A375 (cell line): Measurements from ENCODE around the gene ZNF212. TPM values are rescaled to one million over a fixed set of nuclear protein-coding genes. Genes with fewer than 3 reads are reported as not detected.

Source experiments
- small RNA-seq: library from RNA; depleted of rRNA; stranded (forward); fragments of <200 nt; gene quantifications from one replicate; pipeline ENCODE3, GENCODE V24; 2014
- total RNA-seq: library from RNA; depleted of rRNA; stranded (reverse); fragments of >200 nt; shearing (Covaris generic); gene quantifications from 2 replicates; pipeline ENCODE4 v1.2.3, GENCODE V29; 2014; rRNA removed

Gene ZNF212
- total RNA-seq, result 12.2 and 13.5 TPM in 2 replicates

DNA sequence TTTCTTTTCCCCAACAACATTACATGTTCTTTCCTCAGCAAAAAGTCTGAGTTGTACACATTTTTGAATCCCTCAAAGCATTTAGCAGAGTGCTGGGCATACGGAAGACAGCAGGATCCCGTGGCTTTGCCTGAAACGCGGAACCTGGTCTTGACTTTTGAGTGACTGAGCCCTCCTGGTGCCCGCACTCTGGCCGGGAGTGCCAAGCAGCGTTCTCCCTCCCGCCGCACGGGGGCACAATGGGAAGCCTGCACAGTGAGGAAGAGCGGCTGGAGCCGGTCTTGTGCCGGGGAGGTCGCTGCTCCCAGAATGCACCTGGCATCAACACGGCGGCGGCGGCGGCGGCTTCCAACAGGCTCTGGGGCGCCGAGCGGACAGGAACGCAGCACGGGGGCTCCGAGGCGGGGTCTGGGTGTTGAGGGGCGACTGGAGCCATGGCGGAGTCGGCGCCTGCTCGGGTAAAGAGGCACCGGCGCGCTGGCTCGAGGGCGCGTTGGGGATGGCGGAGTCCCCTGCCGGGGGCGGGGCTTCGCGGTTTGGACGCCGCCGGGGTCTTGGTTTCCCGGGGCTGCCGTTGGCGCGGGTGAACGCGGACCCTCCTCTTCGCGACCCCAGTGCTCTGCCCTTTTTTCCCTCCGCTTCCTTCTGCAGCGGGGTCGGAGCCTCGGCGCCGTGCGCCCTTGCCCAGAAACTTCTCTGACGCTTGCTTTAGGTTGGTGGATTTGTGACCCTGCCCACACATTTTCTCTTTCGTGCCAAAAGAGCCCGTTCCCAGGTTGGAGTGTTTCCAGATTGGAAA, at the start of gene ZNF212:
ZNF212 (plus strand) TSS at position 307 of the 799 bp plus-strand sequence; CDS start at position 435, 128 bp downstream.

GRCh38 chr7:149195180-149196150, 44.0 kb upstream of the ZNF212 start, which contains the start of gene ZNF282:
TSS of gene ZNF282 (plus strand) at chr7:149195546. CDS start at chr7:149195590, 44 bp downstream.

GRCh38 chr7:149261829-149262617, 22.6 kb downstream of the ZNF212 start, which contains the start of gene ZNF783:
TSS of gene ZNF783 (plus strand) at chr7:149262196. CDS start at chr7:149262334, 138 bp downstream.

Small RNAs within 50 kb of the gene (small RNA-seq; reads per million reads assigned to genes)
- gene AC004890.1, result not detected

Other genes with a start within 250 kb of the ZNF212 start
- 158 and 160 TPM in 2 replicates for gene PDIA4, start 211.1 kb upstream of the ZNF212 start, total RNA-seq
- gene ZNF786, start 148.9 kb upstream of the ZNF212 start, total RNA-seq, result 3.7 and 5.4 TPM in 2 replicates
- gene ZNF425, start 113.3 kb upstream of the ZNF212 start, total RNA-seq, result 0.74 and 1.1 TPM in 2 replicates
- 6.6 and 9.0 TPM in 2 replicates for gene ZNF398, start 92.2 kb upstream of the ZNF212 start, total RNA-seq
- gene ZNF282, start 44.1 kb upstream of the ZNF212 start, total RNA-seq, result 37.9 and 42.9 TPM in 2 replicates
- 18.1 and 24.3 TPM in 2 replicates for gene ZNF783, start 22.5 kb downstream of the ZNF212 start, total RNA-seq
- 12.9 and 14.9 TPM in 2 replicates for gene ZNF777, start 221.4 kb downstream of the ZNF212 start, total RNA-seq